ENCODE results near the gene HTR4.
"Not testable (repeated sequence)": the region's sequence is repeated elsewhere in the genome, so short reads cannot be mapped to it uniquely, and the experiment has no call there.

HTR4 gene

GRCh38 chr5:148599187-148599586 is 55.1 kb downstream of the HTR4 start:
- no peak for DNase-seq

- DNase-seq = no peak
These were observed 58.6 kb downstream of the HTR4 start for GRCh38 chr5:148595697-148596096.

- no peak for DNase-seq
These were observed 67.5 kb downstream of the HTR4 start for GRCh38 chr5:148586796-148587195.

GRCh38 chr5:148585988-148586387 is 68.3 kb downstream of the HTR4 start:
- DNase-seq = peak; percentile 3

- DNase-seq = no peak
These were observed 70.2 kb downstream of the HTR4 start for GRCh38 chr5:148584103-148584502.

- no peak for DNase-seq
These were observed 70.8 kb downstream of the HTR4 start for GRCh38 chr5:148583421-148583965.

- peak; percentile 14 for DNase-seq
These were observed 80.2 kb downstream of the HTR4 start for GRCh38 chr5:148574167-148574566.

GRCh38 chr5:148573374-148573773 is 81.0 kb downstream of the HTR4 start:
- DNase-seq = no peak

- no peak for DNase-seq
These were observed 84.4 kb downstream of the HTR4 start for GRCh38 chr5:148569948-148570347.

GRCh38 chr5:148565148-148565547 is 89.2 kb downstream of the HTR4 start:
- no peak for DNase-seq

- no peak for DNase-seq
These were observed 91.3 kb downstream of the HTR4 start for GRCh38 chr5:148563021-148563420.

GRCh38 chr5:148561801-148562311 is 92.5 kb downstream of the HTR4 start:
- no peak for DNase-seq

- DNase-seq = no peak
These were observed 94.9 kb downstream of the HTR4 start for GRCh38 chr5:148559461-148559860.

- no peak for DNase-seq
These were observed 95.4 kb downstream of the HTR4 start for GRCh38 chr5:148558892-148559291.

GRCh38 chr5:148556835-148557234 is 97.5 kb downstream of the HTR4 start:
- DNase-seq = no peak

- DNase-seq = no peak
These were observed 99.7 kb downstream of the HTR4 start for GRCh38 chr5:148554621-148555020.

GRCh38 chr5:148543727-148544126 is 110.6 kb downstream of the HTR4 start:
- no peak for DNase-seq

- DNase-seq = no peak
These were observed 111.5 kb downstream of the HTR4 start for GRCh38 chr5:148542812-148543211.

GRCh38 chr5:148541054-148541835 is 113.1 kb downstream of the HTR4 start:
- DNase-seq = no peak

GRCh38 chr5:148540647-148541046 is 113.7 kb downstream of the HTR4 start:
- DNase-seq = no peak

GRCh38 chr5:148539851-148540250 is 114.5 kb downstream of the HTR4 start:
- DNase-seq = no peak

GRCh38 chr5:148535190-148535589 is 119.1 kb downstream of the HTR4 start:
- DNase-seq = no peak

GRCh38 chr5:148532969-148533670 is 121.2 kb downstream of the HTR4 start:
- DNase-seq = no peak

GRCh38 chr5:148529450-148529849 is 124.9 kb downstream of the HTR4 start:
- DNase-seq = not testable (repeated sequence)

All from hematopoietic multipotent progenitor cell treated with erythropoietin and hydrocortisone succinate and interleukin-3 and kit ligand, for 6 days (in vitro differentiated cells).